Activated naive CD4-positive, alpha-beta T cell treated with anti-CD3 and anti-CD28 coated beads, Interleukin-2, amount 10 ng/mL, durations not matched to agents 5 hours and 36 hours (primary cell): Measurements from ENCODE around the gene LRFN4. TPM values are rescaled to one million over a fixed set of nuclear protein-coding genes. Genes with fewer than 3 reads are reported as not detected.

ENCODE experiments used
- total RNA-seq, 2 experiments: library from RNA; stranded (reverse); gene quantifications; one replicate each; pipeline ENCODE4 v1.2.3, GENCODE V29; 2021

The LRFN4 gene
- total RNA-seq: 10 to 100 TPM; 18.4 to 19.1 TPM

GRCh38 chr11:66856496-66857233, at the start of gene LRFN4:
LRFN4 (plus strand) TSS chr11:66857064; CDS start chr11:66857745, 681 bp downstream.

GRCh38 chr11:66842896-66843775, 13.7 kb upstream of the LRFN4 start, which contains the start of gene RCE1:
RCE1 (plus strand) TSS chr11:66843441; CDS start chr11:66843456, 15 bp downstream.

Other genes with a start within 250 kb of the LRFN4 start
- gene RBM14, start 240.4 kb upstream of the LRFN4 start, total RNA-seq: 100 to 1,000 TPM; 112 to 125 TPM
- gene RBM4, start 218.4 kb upstream of the LRFN4 start, total RNA-seq: 100 to 1,000 TPM; 123 to 132 TPM
- 10 to 100 TPM; 17.4 to 20.0 TPM for gene RBM4B, start 179.2 kb upstream of the LRFN4 start, total RNA-seq
- gene SPTBN2, start 127.8 kb upstream of the LRFN4 start, total RNA-seq: under 1 TPM; 0.05 to 0.08 TPM
- 10 to 100 TPM; 17.4 to 21.5 TPM for gene RCE1, start 13.6 kb upstream of the LRFN4 start, total RNA-seq
- gene PC, start 101.3 kb downstream of the LRFN4 start, total RNA-seq: 1 to 10 TPM; 8.5 to 8.7 TPM
- not detected for gene C11orf86, start 118.2 kb downstream of the LRFN4 start, total RNA-seq
- not detected for gene SYT12, start 166.1 kb downstream of the LRFN4 start, total RNA-seq
- not detected for gene RHOD, start 199.8 kb downstream of the LRFN4 start, total RNA-seq